Measurements from ENCODE around the gene ZNF518A. TPM values are rescaled to one million over a fixed set of nuclear protein-coding genes. Genes with fewer than 3 reads are reported as not detected.
A peak's percentile ranks its signal among the peaks of the same experiment; 100 is the strongest.

The ZNF518A gene
- total and polyA plus RNA-seq, 2 of the 13 experiments (the other 11 are each of a cell fraction or from before 2014, with no cell fraction given): 21.7 to 37.1 TPM

GRCh38 chr10:96124230-96125141 is 5.6 kb upstream of the ZNF518A start (continued):
- TF ChIP-seq SP1 (IDR thresholded peaks at IDR 0.05) (no peak), SP1 (CRISPR knock-in tag; IDR thresholded peaks at IDR 0.05) (no peak; the same call in 1 of the 2 replicates), GLMP (CRISPR knock-in tag; IDR thresholded peaks at IDR 0.05; ENCODE audit: borderline replicate concordance) (no peak), ZNF816 (CRISPR knock-in tag; IDR thresholded peaks at IDR 0.05; ENCODE audit: borderline replicate concordance) (no peak), ATF2 (CRISPR knock-in tag; IDR thresholded peaks at IDR 0.05) (peak; percentile 1), ZBTB38 (CRISPR knock-in tag; IDR thresholded peaks at IDR 0.05) (peak; percentile 43; the same call in 1 of the 2 replicates), ZNF780A (CRISPR knock-in tag; IDR thresholded peaks at IDR 0.05) (no peak), ZNF777 (CRISPR knock-in tag; IDR thresholded peaks at IDR 0.05) (peak; percentile 50), TARDBP (CRISPR knock-in tag; IDR thresholded peaks at IDR 0.05) (peak; percentile 71), KLF16 (CRISPR knock-in tag; IDR thresholded peaks at IDR 0.05) (no peak), LCORL (IDR thresholded peaks at IDR 0.05) (no peak), LCORL (CRISPR knock-in tag; IDR thresholded peaks at IDR 0.05) (peak; percentile 68), ZSCAN29 (CRISPR knock-in tag; conservative IDR thresholded peaks at IDR 0.05) (no peak), ZBTB7A (CRISPR knock-in tag; IDR thresholded peaks at IDR 0.05) (no peak), SNAPC5 (CRISPR knock-in tag; IDR thresholded peaks at IDR 0.05; ENCODE audit: borderline replicate concordance) (peak; percentile 83; the same call in 1 of the 2 replicates), ZC3H13 (CRISPR knock-in tag; IDR thresholded peaks at IDR 0.05) (no peak)
- TF ChIP-seq, protein P1, sequence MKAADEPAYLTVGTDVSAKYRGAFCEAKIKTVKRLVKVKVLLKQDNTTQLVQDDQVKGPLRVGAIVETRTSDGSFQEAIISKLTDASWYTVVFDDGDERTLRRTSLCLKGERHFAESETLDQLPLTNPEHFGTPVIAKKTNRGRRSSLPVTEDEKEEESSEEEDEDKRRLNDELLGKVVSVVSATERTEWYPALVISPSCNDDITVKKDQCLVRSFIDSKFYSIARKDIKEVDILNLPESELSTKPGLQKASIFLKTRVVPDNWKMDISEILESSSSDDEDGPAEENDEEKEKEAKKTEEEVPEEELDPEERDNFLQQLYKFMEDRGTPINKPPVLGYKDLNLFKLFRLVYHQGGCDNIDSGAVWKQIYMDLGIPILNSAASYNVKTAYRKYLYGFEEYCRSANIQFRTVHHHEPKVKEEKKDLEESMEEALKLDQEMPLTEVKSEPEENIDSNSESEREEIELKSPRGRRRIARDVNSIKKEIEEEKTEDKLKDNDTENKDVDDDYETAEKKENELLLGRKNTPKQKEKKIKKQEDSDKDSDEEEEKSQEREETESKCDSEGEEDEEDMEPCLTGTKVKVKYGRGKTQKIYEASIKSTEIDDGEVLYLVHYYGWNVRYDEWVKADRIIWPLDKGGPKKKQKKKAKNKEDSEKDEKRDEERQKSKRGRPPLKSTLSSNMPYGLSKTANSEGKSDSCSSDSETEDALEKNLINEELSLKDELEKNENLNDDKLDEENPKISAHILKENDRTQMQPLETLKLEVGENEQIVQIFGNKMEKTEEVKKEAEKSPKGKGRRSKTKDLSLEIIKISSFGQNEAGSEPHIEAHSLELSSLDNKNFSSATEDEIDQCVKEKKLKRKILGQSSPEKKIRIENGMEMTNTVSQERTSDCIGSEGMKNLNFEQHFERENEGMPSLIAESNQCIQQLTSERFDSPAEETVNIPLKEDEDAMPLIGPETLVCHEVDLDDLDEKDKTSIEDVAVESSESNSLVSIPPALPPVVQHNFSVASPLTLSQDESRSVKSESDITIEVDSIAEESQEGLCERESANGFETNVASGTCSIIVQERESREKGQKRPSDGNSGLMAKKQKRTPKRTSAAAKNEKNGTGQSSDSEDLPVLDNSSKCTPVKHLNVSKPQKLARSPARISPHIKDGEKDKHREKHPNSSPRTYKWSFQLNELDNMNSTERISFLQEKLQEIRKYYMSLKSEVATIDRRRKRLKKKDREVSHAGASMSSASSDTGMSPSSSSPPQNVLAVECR (CRISPR knock-in tag; IDR thresholded peaks at IDR 0.05; ENCODE audit: borderline replicate concordance): peak; percentile 59; the same call in 1 of the 2 replicates
